Endothelial cell of umbilical vein (primary cell): ENCODE results near the gene OSBPL1A. TPM values are rescaled to one million over a fixed set of nuclear protein-coding genes. Genes with fewer than 3 reads are reported as not detected.

Source experiments
- Bru-seq: library from RNA; stranded (reverse); fragments of 400-500 nt; gene quantifications from one replicate; lab custom pipeline; 2021; lab: Mats Ljungman, UMichigan
- BruChase-seq, 2 experiments: library from RNA; stranded (reverse); fragments of 400-500 nt; gene quantifications; one replicate each; lab custom pipeline; 2021; lab: Mats Ljungman, UMichigan
- BruUV-seq: library from RNA; stranded (reverse); fragments of 400-500 nt; replicated peaks from 2 replicates; lab custom pipeline; 2021; lab: Mats Ljungman, UMichigan
- CTCF ChIA-PET: fragments of 300-600, 350-600 bp; sonication (Branson Sonifier 250); formaldehyde crosslinking; loops from one replicate; lab custom pipeline; 2021; ENCODE audit warnings: antibody characterized with exemption, inconsistent platforms; lab: Charles Lee
- POLR2A ChIA-PET: fragments of 300-600, 350-600 bp; sonication (Branson Sonifier 250); formaldehyde crosslinking; loops from one replicate; lab custom pipeline; 2021; ENCODE audit warnings: antibody characterized with exemption, inconsistent platforms; lab: Charles Lee
- DNase-seq: peaks from one replicate; pipeline ENCODE4 v3.0.0-alpha.2; 2011; ENCODE audit warnings: low read depth, low spot score
- FAIRE-seq: peaks from 2 replicates; lab custom pipeline; 2011; peaks lifted over from hg19 to GRCh38; lab: Jason Lieb, UNC
- H2AFZ ChIP-seq: 2 replicates; pipeline ENCODE4 v1.6.0; 2012; ENCODE audit warnings: low read depth, low read length, control low read depth, inconsistent platforms
- H3K27ac ChIP-seq: 2 replicates; pipeline ENCODE4 v1.5.1; 2011; ENCODE audit warnings: low read depth, mild to moderate bottlenecking, control low read depth, low read length, moderate library complexity; ENCODE audit not compliant: insufficient read depth
- H3K27me3 ChIP-seq, 2 experiments: 2 replicates each; pipeline versions ENCODE4 v1.6.0 to v1.6.1; 2011; ENCODE audit warnings: low read length in 2 of 2, mixed read lengths in 1 of 2; ENCODE audit not compliant: control insufficient read depth in 2 of 2, insufficient read depth in 2 of 2
- H3K36me3 ChIP-seq, 2 experiments: 2 replicates in 1 of 2; 3 replicates in 1 of 2; pipeline ENCODE4 v1.5.1; 2011; ENCODE audit warnings: low read length in 2 of 2, mild to moderate bottlenecking in 1 of 2, moderate library complexity in 1 of 2; ENCODE audit not compliant: control insufficient read depth in 2 of 2, insufficient read depth in 2 of 2; ENCODE audit errors: extremely low read depth in 1 of 2
- H3K4me1 ChIP-seq: 3 replicates; pipeline ENCODE4 v1.5.1; 2011; ENCODE audit warnings: mild to moderate bottlenecking, low read length; ENCODE audit not compliant: control insufficient read depth, insufficient read depth; ENCODE audit errors: extremely low read depth
- H3K4me2 ChIP-seq: 2 replicates; pipeline ENCODE4 v1.6.1; 2011; ENCODE audit warnings: low read length, control low read depth, mixed read lengths; ENCODE audit not compliant: insufficient read depth
- H3K4me3 ChIP-seq, 3 experiments: fragments of 200-600 bp in 1 of 3; sonication (generic), shearing (Covaris generic) in 1 of 3; replicated peaks in 1 of 3; 2 replicates each; pipeline ENCODE4 v1.5.1; 2011 to 2016; ENCODE audit warnings: control low read depth in 3 of 3, low read length in 3 of 3, mild to moderate bottlenecking in 2 of 3, inconsistent platforms in 1 of 3, low read depth in 1 of 3, moderate library complexity in 1 of 3; ENCODE audit not compliant: insufficient read depth in 1 of 3
- H3K79me2 ChIP-seq: 2 replicates; pipeline ENCODE4 v1.6.0; 2012; ENCODE audit warnings: low read length, inconsistent platforms; ENCODE audit not compliant: control insufficient read depth, insufficient read depth
- H3K9ac ChIP-seq: replicated peaks from 2 replicates; pipeline ENCODE3; 2011; ENCODE audit warnings: low read length, control low read depth; ENCODE audit not compliant: insufficient read depth; ENCODE audit errors: extremely low read depth
- H3K9me1 ChIP-seq: replicated peaks from 3 replicates; pipeline ENCODE4 v1.6.0; 2011; ENCODE audit warnings: mild to moderate bottlenecking, low read length; ENCODE audit not compliant: control insufficient read depth, insufficient read depth; ENCODE audit errors: extremely low read depth
- H3K9me3 ChIP-seq: replicated peaks from 2 replicates; pipeline ENCODE4 v1.5.1; 2012; ENCODE audit warnings: low read length, inconsistent platforms; ENCODE audit not compliant: control insufficient read depth, insufficient read depth
- H4K20me1 ChIP-seq: replicated peaks from 2 replicates; pipeline ENCODE3; 2011; ENCODE audit warnings: mild to moderate bottlenecking, low read length; ENCODE audit not compliant: control insufficient read depth, insufficient read depth; ENCODE audit errors: extremely low read depth
- GATA2 ChIP-seq: IDR thresholded peaks from 2 replicates; pipeline ENCODE4 v1.7.0; 2011; ENCODE audit warnings: low read depth, mild to moderate bottlenecking, moderate library complexity, mixed read lengths, low read length; ENCODE audit not compliant: insufficient read length, insufficient read depth
- JUN ChIP-seq: IDR thresholded peaks from 2 replicates; pipeline ENCODE4 v1.6.1; 2011; ENCODE audit warnings: borderline replicate concordance, low read depth; ENCODE audit not compliant: insufficient read length, insufficient read depth
- POLR2A ChIP-seq: IDR thresholded peaks from 2 replicates; pipeline ENCODE4 v1.6.1; 2012; ENCODE audit warnings: low read depth, mild to moderate bottlenecking, control low read depth, low read length
- POLR2AphosphoS5 ChIP-seq: IDR thresholded peaks from 2 replicates; pipeline ENCODE4 v1.6.1; 2012; ENCODE audit warnings: low read depth, mild to moderate bottlenecking, control low read depth, low read length, moderate library complexity; ENCODE audit not compliant: insufficient read depth
- dilution Hi-C: fragments of 300-500 bp; cut with MboI; formaldehyde crosslinking; loops from one replicate; pipeline ENCODE4 v1.15.0; 2019; ENCODE audit warnings: low sequenced_read_pairs; ENCODE audit not compliant: extremely low pct_ligation_motif_present
- intact Hi-C: fragments of 100-400 bp; cut with micrococcal nuclease; formaldehyde crosslinking; loops from one replicate; pipeline ENCODE4 v1.10.0; 2022
- long read RNA-seq: library from polyadenylated mRNA; stranded (forward); transcript quantifications from one replicate; pipeline ENCODE4 v2.0.0, GENCODE V29; 2021
- polyA minus RNA-seq, 3 experiments: library from RNA; depleted of rRNA, polyadenylated mRNA; stranded (reverse); fragments of >200 nt; gene quantifications; 1 replicate in 1 of 3; 2 replicates in 2 of 3; pipeline ENCODE4 v1.2.3, GENCODE V29; 2011
- polyA plus RNA-seq, 4 experiments: library from polyadenylated mRNA; depleted of rRNA in 3 of 4; stranded (reverse) in 3 of 4; unstranded in 1 of 4; fragments of >200 nt; gene quantifications; 2 replicates each; pipeline versions ENCODE4 v1.2.1 to v1.2.3, GENCODE V29; 2011 to 2012; ENCODE audit warnings: missing spikeins in 1 of 4
- total RNA-seq: library from RNA; stranded (reverse); gene quantifications from 2 replicates; pipeline ENCODE4 v1.2.3, GENCODE V29; 2021
- TF ChIP-seq, protein P1 (sequence below): IDR thresholded peaks from 2 replicates; pipeline ENCODE4 v1.6.1; 2011; ENCODE audit not compliant: insufficient read depth, insufficient read length

The OSBPL1A gene
- 12.7 and 16.5 TPM in 2 replicates for total RNA-seq
- 6.1 and 6.4 TPM in 2 replicates for polyA plus RNA-seq
- polyA plus RNA-seq (2011; cell fraction: cytosol; rRNA removed): 8.6 and 9.8 TPM in 2 replicates
- 10.0 and 14.6 TPM in 2 replicates for polyA plus RNA-seq (2011; cell fraction: nucleus; rRNA removed)
- polyA plus RNA-seq (2012): 14.4 and 16.6 TPM in 2 replicates
- polyA minus RNA-seq: 14.9 and 18.5 TPM in 2 replicates
- polyA minus RNA-seq (2011; cell fraction: cytosol; rRNA and poly(A)+ RNA removed): 12.7 TPM
- polyA minus RNA-seq (2011; cell fraction: nucleus; rRNA and poly(A)+ RNA removed): 10.4 and 11.8 TPM in 2 replicates
- percentile 58 among the genes with signal in this experiment for Bru-seq, nascent RNA
- BruChase-seq, experiment 1, labeled RNA remaining after a 6-hour chase: percentile 46 among the genes with signal in this experiment
- percentile 49 among the genes with signal in this experiment for BruChase-seq, experiment 2, labeled RNA remaining after a 2-hour chase
- long read RNA-seq, full-length matches to known transcripts: 17 of 39 reads
- long read RNA-seq, partial matches to known transcripts: 5 of 39 reads
- long read RNA-seq, other reads (novel, unspliced or antisense): 17 of 39 reads

DNA sequence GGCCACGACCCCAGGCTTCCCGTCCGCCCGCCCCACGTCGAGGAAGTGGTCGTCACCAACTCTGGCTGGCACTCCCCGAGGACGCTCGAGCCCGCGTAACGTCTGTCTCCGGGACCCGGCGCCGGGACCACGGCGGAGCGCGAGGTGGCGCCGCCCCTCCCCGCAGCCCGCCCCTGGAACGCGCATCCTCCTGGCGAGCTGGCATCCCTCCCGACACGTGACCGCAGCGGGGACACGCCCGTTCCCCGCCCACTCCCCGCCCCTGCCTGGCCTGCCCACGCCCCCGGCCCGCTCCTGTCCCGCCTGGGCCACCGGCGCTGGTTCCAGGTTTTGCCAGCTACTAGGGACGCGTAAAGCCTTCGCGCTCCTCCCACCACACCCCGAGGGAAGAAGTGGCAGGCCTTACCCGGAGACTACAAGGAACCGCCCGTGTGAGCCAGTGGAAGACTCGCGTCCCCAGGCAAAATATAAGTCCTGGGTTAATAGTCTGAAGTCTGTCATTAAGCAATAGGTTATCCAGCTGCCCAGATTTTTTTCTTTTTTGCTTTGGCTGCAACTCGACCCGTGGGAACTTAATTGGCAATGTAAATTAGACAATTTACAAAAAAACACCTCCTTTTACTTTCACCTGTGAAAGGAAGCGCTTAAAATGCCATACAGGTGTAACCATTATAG is at the start of gene OSBPL1A:
Gene OSBPL1A (minus strand): TSS at position 131 of the 675 bp plus-strand sequence. CDS start 20,291 bp downstream, outside the sequence.
- intact Hi-C loops: loop anchor here (1.0 to 5.0 kb wide), 3 partner anchors 28 to 126 kb away; partner anchors contain the start of gene IMPACT
- Histone ChIP-seq H3K27ac (peak within 1 kb of the TSS; percentile 57), H3K79me2 (peaks cover 2% of the 10 kb centered on the region), H3K4me2 (peak within 1 kb of the TSS; percentile 93), H3K9ac (peak within 1 kb of the TSS; percentile 68), H3K4me3 (peak within 1 kb of the TSS; percentile 4 to 86 (median 52)), H3K9me3 (no peaks in the 10 kb centered on the region), H3K36me3 (no peaks in the 10 kb centered on the region), H3K27me3 (no peaks in the 10 kb centered on the region), H4K20me1 (no peaks in the 10 kb centered on the region), H3K4me1 (peaks cover 10% of the 10 kb centered on the region), H2AFZ (peak within 1 kb of the TSS; percentile 80), H3K9me1 (no peaks in the 10 kb centered on the region)
- ChIA-PET POLR2A (interaction anchor here (0.6 to 1.7 kb wide), 4 partner anchors 16 to 259 kb away, joined by 4 to 6 read pairs (median 4); partner anchors contain the start of genes CABYR and IMPACT), CTCF (interaction anchor here (0.6 to 2.5 kb wide), 12 partner anchors 9 to 221 kb away, joined by 3 to 21 read pairs (median 5); no protein-coding TSS in a partner anchor)
- BruUV-seq: TSS peak; percentile 55
- dilution Hi-C loops: no loop called here
- TF ChIP-seq JUN: no peak
- TF ChIP-seq, protein P1, sequence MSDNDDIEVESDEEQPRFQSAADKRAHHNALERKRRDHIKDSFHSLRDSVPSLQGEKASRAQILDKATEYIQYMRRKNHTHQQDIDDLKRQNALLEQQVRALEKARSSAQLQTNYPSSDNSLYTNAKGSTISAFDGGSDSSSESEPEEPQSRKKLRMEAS: peak; percentile 87
- TF ChIP-seq POLR2A: peak; percentile 83
- peak; percentile 86 for TF ChIP-seq POLR2AphosphoS5
- TF ChIP-seq GATA2: no peak
- FAIRE-seq (peak; percentile 64), DNase-seq (peak; percentile 95)
